ENCODE measurements around the gene SLC44A1. TPM values are rescaled to one million over a fixed set of nuclear protein-coding genes. Genes with fewer than 3 reads are reported as not detected.

The SLC44A1 gene
- total RNA-seq, 1 donor from 2014 or later, result 22.6 TPM

DNA sequence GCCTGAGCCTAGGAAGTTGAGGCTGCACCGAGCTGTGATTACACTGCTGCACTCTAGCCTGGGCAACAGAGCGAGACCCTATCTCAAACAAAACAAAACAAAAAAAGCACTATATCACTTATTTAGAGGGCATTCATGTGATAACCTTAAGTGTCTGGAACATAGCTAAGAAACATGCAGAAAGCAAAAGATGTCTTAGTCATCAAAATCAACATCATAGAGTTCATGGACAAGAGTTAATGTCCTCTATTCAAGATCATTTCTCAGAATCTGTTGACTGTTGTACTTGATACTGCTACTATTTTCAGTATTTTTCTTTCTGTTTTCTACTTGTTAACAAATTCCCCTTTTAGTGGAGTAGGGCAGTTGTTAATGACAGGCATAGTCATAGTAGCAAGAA, 228.8 kb downstream of the SLC44A1 start:
- no peak for DNase-seq (ENCODE audit: low spot score)
- intact Hi-C loops (cut with DNase I), result loop anchor here (10.0 kb wide), 1 partner anchor 48 kb away; no protein-coding TSS in a partner anchor

DNA sequence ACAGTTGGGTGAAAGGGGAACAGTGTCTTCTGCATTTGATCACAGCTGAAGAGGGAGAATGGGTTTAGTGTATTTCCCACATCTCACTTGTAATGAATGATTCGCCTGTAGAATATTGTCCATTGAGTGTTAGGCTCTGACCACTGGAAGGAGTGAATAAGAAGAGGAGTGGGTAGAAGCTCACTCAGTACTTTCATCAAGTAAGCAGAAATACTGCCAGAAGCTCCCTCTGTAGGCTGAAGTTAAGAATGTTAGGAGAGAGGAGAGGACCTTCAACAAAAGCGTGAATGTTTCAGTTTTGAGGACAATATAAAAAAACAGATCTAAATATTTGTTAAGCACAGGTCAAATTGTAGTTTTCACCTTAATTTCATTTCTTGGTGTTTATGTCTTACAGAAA, 230.9 kb downstream of the SLC44A1 start:
- intact Hi-C loops (cut with DNase I), result loop anchor here (10.0 kb wide), 1 partner anchor 51 kb away; no protein-coding TSS in a partner anchor
- DNase-seq (ENCODE audit: low spot score), result no peak

DNA sequence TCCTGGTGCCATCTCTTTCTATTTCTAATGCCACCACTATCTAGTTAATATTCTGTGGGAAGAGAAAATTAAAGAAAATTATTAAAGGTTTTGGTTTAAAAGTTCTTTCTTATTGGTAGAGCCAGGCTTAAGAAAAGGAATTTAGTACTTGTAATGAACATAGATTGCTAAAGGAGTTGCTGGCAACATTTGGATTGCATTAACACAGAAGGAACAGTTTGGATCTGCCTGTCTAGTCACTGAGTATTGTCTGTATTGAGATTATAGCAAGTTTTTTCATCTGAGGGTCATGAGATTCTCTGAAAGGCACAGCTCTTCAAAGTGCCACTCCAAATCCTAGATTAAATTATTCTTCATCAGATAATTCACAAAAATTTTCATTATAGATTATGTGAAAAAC, 235.4 kb downstream of the SLC44A1 start:
- DNase-seq (ENCODE audit: low spot score), result no peak
- intact Hi-C loops (cut with DNase I), result loop anchor here (10.0 kb wide), 1 partner anchor 55 kb away; no protein-coding TSS in a partner anchor

DNA sequence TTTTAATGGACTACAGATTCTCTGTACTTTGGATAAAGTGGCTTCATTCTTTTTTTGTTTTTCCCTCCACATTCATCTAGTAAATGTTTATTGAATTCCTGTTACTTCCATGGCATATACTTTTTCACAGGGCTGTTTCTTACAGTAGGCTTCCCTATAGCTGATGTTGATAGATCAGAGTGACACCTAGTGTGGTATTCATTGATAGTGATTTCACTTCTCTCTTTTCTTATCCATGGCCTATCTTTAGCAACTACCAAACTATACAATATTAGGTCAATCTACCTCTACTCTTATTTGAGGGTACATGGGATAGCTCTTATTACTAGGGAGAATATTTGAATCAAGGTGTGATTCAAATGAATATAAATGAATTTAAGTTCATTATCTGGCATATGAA, 239.2 kb downstream of the SLC44A1 start:
- intact Hi-C loops (cut with DNase I), result no loop called here

DNA sequence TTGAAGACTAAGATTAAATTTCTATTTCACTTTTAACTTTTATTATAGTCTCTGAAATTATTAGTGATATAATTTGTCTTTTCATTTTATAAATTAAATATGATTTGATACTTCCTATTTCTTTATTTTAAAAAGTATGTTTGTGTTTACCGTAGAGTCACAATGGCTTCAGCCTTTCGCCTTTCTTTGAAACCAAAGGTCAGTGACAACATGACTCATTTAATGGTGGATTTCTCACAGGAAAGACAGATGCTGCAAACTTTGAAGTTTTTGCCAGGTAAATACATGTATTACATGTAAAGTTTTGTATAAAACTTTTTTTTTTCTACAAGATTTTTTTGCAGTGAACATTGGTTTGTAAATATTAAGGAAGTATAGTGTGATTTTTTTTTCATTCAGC, 239.8 kb downstream of the SLC44A1 start:
- intact Hi-C loops (cut with DNase I), result no loop called here
- no peak for DNase-seq (ENCODE audit: low spot score)

More for the DNA sequence above, 239.2 kb downstream of the SLC44A1 start:
- DNase-seq (ENCODE audit: low spot score), result no peak

DNA sequence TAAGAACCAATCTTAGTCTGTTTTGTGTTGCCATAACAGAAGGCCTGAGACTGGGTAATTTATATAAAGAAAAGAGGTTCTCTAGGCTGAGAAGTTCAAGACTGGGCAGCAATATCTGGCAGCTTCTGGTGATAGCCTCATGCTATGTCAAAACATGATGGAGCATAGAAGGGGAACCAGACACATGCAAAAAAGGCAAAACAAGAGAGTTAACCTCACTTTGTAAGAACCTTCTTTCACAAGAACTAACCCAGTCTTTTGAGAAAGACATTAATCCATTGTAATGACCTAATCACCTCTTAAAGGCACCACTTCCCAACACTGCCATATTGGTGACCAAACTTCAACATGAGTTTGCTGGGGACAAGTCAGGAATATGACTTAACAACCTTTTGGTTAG, 240.7 kb downstream of the SLC44A1 start:
- intact Hi-C loops (cut with DNase I), result no loop called here
- no peak for DNase-seq (ENCODE audit: low spot score)

Other genes with a start within 250 kb of the SLC44A1 start
- 10.8 TPM for gene FSD1L, start 203.4 kb downstream of the SLC44A1 start, total RNA-seq

Measured in cardiac septum (tissue), 1 donor.